ENCODE results near the gene AUTS2. TPM values are rescaled to one million over a fixed set of nuclear protein-coding genes. Genes with fewer than 3 reads are reported as not detected.

The AUTS2 gene
- total and polyA plus RNA-seq, 2 experiments from 2014 or later: 32.0 to 91.0 TPM

DNA sequence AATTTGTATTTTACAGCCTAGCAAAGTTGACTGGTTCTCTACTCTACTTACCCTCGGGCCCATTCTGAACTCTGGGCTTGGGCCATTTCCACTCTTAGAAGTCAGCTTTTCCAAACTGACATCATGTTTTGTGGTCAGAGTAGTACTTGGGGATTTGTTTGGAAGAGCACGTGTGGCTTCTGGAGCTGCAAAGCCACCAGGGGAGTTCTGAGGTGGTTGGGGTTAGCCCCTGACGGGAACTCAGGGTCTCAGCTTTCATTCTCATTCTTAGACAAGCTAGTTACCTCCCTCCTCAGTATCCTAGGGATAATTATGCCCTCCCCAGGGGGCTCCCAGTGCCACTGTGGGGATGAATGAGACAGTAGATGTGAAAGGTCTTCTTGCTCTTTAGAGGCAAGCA is 886.0 kb downstream of the AUTS2 start:
- no peak overlapping the region for H3K27ac Mint-ChIP-seq
- no peaks in the 10 kb centered on the region for H3K36me3 Mint-ChIP-seq (ENCODE audit: low read depth)
- no peak overlapping the region for H3K4me2 ChIP-seq
- no peaks in the 10 kb centered on the region for H3K79me2 ChIP-seq (replicated peaks; ENCODE audit: insufficient read depth)
- H3K4me1 ChIP-seq (ENCODE audit: insufficient read depth): no peaks in the 10 kb centered on the region
- no peak for DNase-seq (ENCODE audit: low spot score)
- peaks cover 4% of the 10 kb centered on the region for H3K4me1 Mint-ChIP-seq
- no peak overlapping the region for H3K4me3 Mint-ChIP-seq
- no peaks in the 10 kb centered on the region for H3F3A ChIP-seq (replicated peaks; ENCODE audit: low read depth)
- no peak overlapping the region for H3K27ac ChIP-seq (ENCODE audit: low read depth)
- no peaks in the 10 kb centered on the region for H3K27me3 ChIP-seq (ENCODE audit: insufficient read depth)
- no peak for TF ChIP-seq REST (IDR thresholded peaks at IDR 0.05; ENCODE audit: unreplicated experiment)
- no peak for TF ChIP-seq ZNF462 (CRISPR knock-in tag; IDR thresholded peaks at IDR 0.05)
- no peak for TF ChIP-seq ZNF114 (CRISPR knock-in tag; IDR thresholded peaks at IDR 0.05)
- H3K27me3 Mint-ChIP-seq (ENCODE audit: insufficient read depth, low read depth, poor library complexity): no peaks in the 10 kb centered on the region
- no peak for ATAC-seq
- H3K9me2 ChIP-seq (ENCODE audit: insufficient read depth): 0 out of 2 replicates have a peak, but pooled peaks cover 17% of the 10 kb centered on the region
- no peak overlapping the region for H2AFZ ChIP-seq
- peaks cover 4% of the 10 kb centered on the region; the same call in 2 of the 3 replicates for H3K9me3 Mint-ChIP-seq
- no peak overlapping the region for H3K4me3 ChIP-seq
- H3K36me3 ChIP-seq (ENCODE audit: insufficient read depth): no peaks in the 10 kb centered on the region
- no peaks in the 10 kb centered on the region for H4K20me1 ChIP-seq (replicated peaks; ENCODE audit: insufficient read depth)

Data from GM23338 (cell line).